ELF-1 (cell line): ENCODE results near the gene C6orf58.

Experiments
- DNase-seq: peaks from one replicate; pipeline ENCODE4 v3.0.0-alpha.2; 2016; ENCODE audit warnings: low read depth, low spot score

The C6orf58 gene

GRCh38 chr6:127576874-127577273 lies at the start of gene C6orf58:
Gene C6orf58 (plus strand): TSS chr6:127577174. CDS start chr6:127577186, 12 bp downstream.
- no peak for DNase-seq

GRCh38 chr6:127533011-127533410 lies 44.0 kb upstream of the C6orf58 start:
- no peak for DNase-seq

DNA sequence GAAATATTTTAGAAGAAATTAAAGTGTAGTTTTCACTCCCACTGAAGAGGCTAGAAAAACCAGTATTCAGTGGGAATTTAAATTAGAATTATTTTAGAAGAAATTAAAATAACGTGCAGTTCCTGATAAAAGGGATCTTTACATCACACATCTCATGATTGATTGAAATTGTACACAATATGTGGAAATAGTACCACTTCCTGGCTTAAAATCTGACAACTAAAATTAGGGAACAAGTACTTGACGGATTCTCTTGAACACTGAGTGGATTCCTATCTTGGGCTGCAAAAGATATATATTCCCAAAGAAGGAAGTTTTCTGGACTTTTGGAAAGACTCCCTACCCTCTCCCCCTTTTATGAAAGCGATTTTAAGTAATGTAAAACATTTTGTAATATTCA lies 43.2 kb upstream of the C6orf58 start:
- no peak for DNase-seq

DNA sequence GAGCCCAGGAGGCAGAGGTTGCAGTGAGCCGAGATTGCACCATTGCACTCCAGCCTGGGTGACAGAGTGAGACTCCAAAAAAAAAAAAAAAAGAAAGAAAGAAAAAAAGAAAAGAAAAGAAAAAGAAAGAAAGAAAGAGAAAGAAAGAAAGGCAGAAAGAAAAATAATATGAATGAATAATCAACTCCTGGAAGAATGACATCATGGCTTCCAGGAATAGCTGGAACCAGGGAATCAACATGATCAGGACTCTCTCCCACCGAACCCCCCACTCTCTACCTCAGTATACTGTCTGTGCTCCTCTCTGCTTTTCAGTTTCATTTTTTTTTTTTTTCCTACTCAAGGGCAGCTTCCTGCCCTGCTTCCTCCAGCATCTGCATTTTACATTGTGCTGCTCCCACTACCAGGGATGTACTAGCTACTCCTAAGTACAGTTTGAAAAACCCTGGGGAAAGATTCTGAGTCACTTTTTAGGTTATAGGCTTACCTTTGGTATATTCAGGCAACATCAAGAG lies 38.2 kb upstream of the C6orf58 start:
- no peak for DNase-seq

- DNase-seq: no peak
These were observed 37.7 kb upstream of the C6orf58 start for GRCh38 chr6:127539272-127539671.

DNA sequence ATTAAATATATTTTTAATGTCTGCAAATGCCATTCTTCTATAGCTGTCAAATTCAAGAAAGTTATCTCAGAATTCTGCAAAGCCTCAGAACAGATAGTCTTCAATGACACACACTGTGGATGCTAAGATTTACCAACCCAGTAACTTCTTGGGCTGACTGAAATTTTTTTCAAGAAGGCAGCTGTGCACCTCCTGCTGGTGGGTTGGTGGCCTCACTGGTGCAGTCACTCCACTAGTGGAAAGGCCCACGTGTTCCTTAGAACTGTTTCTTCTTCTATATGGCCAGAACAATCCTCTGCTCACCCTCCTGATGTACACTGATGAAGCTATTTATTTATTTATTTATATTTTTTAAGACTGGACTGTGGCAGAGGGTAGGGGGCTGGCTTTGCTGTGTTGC lies 29.8 kb upstream of the C6orf58 start:
- peak; percentile 4 for DNase-seq

DNA sequence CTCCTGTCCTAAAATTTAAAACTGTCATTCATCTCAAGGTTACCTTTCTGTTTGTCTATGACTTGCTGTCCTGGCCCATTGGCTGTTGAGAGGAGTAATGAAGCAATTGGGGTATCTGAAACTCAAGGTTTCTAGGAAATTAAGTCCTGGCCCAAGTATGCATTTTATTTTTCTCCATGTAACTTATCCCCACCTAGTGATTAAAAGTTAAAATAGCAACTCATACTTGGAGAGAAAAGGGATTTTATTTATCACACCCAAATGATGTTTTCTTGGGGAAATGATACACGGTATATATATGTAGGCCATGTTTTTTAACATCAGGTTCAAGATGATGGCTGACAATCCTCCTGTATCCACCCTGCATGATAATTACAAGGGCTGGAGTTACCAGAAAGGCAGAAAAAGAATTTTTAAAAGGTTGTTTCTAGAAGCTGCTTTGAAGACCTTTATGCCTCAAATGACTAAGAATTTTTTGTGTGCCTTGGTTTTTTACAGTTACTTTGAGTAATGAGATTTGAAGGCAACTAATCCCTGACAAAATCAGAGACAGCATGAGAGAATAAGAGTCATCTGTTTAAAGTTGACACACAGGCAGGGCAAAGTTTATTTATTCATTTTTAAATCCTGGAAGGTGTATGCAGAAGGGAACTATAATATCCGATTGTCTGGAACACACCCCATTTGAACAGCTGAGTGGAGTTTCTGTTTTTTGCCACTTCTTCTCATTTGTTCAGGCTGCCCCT lies 28.9 kb upstream of the C6orf58 start:
- no peak for DNase-seq

DNA sequence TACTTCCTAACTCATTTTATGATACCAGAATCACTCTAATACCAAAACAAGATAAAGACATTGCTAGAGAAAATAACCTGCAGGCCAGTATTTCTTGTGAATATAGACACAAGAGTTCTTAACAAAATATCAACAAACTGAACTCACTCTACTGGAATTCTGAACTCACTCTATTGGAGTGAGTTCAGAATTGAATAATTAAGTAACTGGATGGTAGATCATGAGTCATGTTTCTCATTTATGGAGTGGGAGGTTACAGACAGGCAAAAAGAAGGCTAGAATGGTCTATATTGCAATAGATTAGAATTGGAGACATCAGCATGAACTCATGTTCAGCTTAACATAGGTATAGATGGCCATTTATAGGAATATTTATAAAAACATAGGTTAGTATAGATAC lies 26.6 kb upstream of the C6orf58 start:
- no peak for DNase-seq

GRCh38 chr6:127554435-127555006 lies 22.5 kb upstream of the C6orf58 start:
- peak; percentile 21 for DNase-seq

GRCh38 chr6:127561660-127562059 lies 15.3 kb upstream of the C6orf58 start:
- no peak for DNase-seq

DNA sequence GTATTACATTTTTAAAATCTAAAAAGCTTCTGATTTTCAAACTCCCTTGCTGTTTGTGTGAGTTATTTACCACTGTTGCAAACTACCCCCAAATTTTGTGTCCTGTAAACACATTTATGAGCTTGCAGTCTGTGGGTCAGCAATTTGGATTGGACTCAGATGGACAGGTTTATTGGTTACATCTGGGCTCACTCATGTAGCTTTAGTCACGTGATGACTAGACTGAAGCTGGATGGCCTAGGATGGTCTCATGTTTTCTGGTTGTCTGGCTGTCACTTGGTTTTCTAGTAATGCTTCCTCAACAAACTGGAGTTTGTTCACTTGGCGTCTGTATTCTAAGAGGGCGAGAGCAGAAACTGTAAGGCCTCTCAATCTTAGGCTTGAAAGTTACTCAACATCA lies 12.2 kb upstream of the C6orf58 start:
- no peak for DNase-seq

GRCh38 chr6:127566119-127566518 lies 10.9 kb upstream of the C6orf58 start:
- no peak for DNase-seq

GRCh38 chr6:127566651-127567050 lies 10.3 kb upstream of the C6orf58 start:
- DNase-seq: no peak

GRCh38 chr6:127567476-127567875 lies 9.5 kb upstream of the C6orf58 start:
- DNase-seq: no peak

GRCh38 chr6:127570739-127571389 lies 6.1 kb upstream of the C6orf58 start:
- no peak for DNase-seq

DNA sequence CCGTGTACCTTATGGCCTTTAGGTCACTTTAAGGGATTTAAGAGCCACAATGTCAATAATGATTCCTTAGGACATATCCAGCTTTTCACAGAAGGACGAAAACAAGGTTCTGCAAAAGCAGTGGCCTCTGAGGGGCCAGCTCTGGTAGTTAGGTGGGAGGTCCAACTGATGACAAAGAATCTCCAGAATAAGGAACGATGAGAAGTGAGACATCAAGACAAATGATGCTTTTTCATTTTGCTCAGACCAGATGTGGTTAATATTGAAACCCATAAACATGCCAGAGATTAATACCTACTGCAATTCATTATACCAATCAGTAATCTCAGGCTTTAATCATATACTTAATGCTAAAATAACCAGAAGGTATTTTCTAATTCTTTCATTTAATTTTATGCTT lies 1.9 kb downstream of the C6orf58 start:
- no peak for DNase-seq

- no peak for DNase-seq
These were observed 4.6 kb downstream of the C6orf58 start for GRCh38 chr6:127581576-127581975.

DNA sequence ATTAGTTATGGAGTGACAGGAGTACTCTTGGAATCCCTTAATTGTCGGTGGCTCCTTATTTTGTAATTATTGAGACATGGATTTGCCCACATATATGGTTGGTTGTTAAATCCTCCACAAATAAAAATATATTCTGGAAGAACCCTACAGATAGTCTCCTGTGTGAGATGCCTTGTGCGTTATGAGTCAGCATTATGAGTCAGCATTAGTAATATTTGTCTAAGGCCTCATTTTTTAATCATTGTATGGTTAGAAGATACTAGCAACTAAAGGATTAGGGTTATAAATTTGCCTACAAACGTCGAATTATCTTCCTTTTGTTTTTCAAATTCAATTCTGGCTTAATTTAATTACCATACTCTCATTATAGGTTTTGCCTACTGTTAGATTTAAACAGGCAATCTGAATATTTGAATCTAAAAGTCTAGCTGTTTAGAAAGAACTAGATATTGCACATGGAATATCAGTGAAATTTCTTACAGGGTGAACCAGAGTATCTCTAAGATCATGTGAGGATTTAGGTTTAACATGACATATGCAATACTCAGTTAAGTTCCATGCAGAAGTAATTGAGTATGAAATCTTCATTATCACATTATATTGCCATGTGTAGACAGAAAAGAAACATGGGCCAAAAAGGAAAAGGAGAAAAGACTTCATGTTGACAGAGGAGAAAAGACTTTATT lies 5.9 kb downstream of the C6orf58 start:
- DNase-seq: no peak

- DNase-seq: no peak
These were observed 8.1 kb downstream of the C6orf58 start for GRCh38 chr6:127585123-127585522.

GRCh38 chr6:127586372-127586771 lies 9.4 kb downstream of the C6orf58 start:
- DNase-seq: no peak

- DNase-seq: no peak
These were observed 10.9 kb downstream of the C6orf58 start for GRCh38 chr6:127587875-127588274.

DNA sequence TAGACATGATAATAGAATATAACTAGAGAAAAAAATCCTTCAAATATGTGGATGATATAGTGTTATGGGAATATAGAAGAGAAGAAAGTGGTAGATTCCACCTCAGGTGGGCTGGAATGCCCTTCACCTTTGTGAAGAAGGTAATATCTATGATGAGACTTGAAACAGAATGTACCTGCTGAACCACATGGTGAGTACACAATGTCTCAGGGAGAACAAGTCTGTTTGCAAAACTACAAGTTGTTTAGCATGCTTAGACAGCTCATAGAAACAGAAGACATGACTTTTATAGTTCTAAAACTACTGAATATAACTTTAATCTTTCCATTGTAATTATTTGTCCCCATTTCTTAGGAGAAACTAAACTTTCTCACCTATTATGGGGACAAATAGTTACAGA lies 12.2 kb downstream of the C6orf58 start:
- DNase-seq: no peak
